SJSA1 (cell line): ENCODE measurements around the gene CCDC97. TPM values are rescaled to one million over a fixed set of nuclear protein-coding genes. Genes with fewer than 3 reads are reported as not detected.
"Not testable (repeated sequence)": the region's sequence is repeated elsewhere in the genome, so short reads cannot be mapped to it uniquely, and the experiment has no call there.

Source experiments
- DNase-seq, 2 experiments: peaks; one replicate each; pipeline ENCODE4 v3.0.0-alpha.2; 2015 to 2020; ENCODE audit warnings: low spot score in 2 of 2, low read depth in 1 of 2
- H3K27ac ChIP-seq: fragments of 250-450 bp; sonication (Bioruptor Pico); 2 replicates; pipeline ENCODE4 v1.5.1; 2020; ENCODE audit warnings: mild to moderate bottlenecking, moderate library complexity
- H3K27me3 ChIP-seq: fragments of 250-450 bp; sonication (Bioruptor Pico); replicated peaks from 2 replicates; pipeline ENCODE4 v1.5.1; 2020; ENCODE audit warnings: mild to moderate bottlenecking, moderate library complexity
- H3K36me3 ChIP-seq: fragments of 250-450 bp; sonication (Bioruptor Pico); 2 replicates; pipeline ENCODE4 v1.5.1; 2020; ENCODE audit warnings: mild to moderate bottlenecking
- H3K4me1 ChIP-seq: fragments of 250-450 bp; sonication (Bioruptor Pico); replicated peaks from 2 replicates; pipeline ENCODE4 v1.6.1; 2021; ENCODE audit warnings: mild to moderate bottlenecking
- H3K4me3 ChIP-seq: fragments of 250-450 bp; sonication (Bioruptor Pico); 2 replicates; pipeline ENCODE4 v1.5.1; 2020; ENCODE audit warnings: mild to moderate bottlenecking
- H3K9me3 ChIP-seq: fragments of 250-450 bp; sonication (Bioruptor Pico); replicated peaks from 2 replicates; pipeline ENCODE4 v1.5.1; 2020; ENCODE audit warnings: mild to moderate bottlenecking
- total RNA-seq: library from RNA; depleted of rRNA; stranded (reverse); fragments of >200 nt; shearing (Covaris generic); gene quantifications from 2 replicates; pipeline ENCODE4 v1.2.3, GENCODE V29; 2014

The CCDC97 gene
- total RNA-seq, 1 experiment from 2014 or later = 10.7 TPM

- Histone ChIP-seq H3K27me3 (no peaks in the 10 kb centered on the region), H3K9me3 (no peaks in the 10 kb centered on the region), H3K36me3 (peaks cover 72% of the 10 kb centered on the region), H3K4me1 (peaks cover 57% of the 10 kb centered on the region), H3K27ac (peak overlapping the region; percentile 37), H3K4me3 (no peak overlapping the region)
- DNase-seq = peak in 1 of 2 experiments; percentile 45
These were observed 18.3 kb downstream of the CCDC97 start for GRCh38 chr19:41328157-41328841.

GRCh38 chr19:41328842-41329225 is 18.9 kb downstream of the CCDC97 start:
- Histone ChIP-seq H3K9me3 (no peaks in the 10 kb centered on the region), H3K36me3 (peaks cover 76% of the 10 kb centered on the region), H3K27me3 (no peaks in the 10 kb centered on the region), H3K4me3 (no peak overlapping the region), H3K27ac (no peak overlapping the region), H3K4me1 (peaks cover 52% of the 10 kb centered on the region)
- DNase-seq = no peak

GRCh38 chr19:41330481-41330880 is 20.5 kb downstream of the CCDC97 start:
- H3K4me3 ChIP-seq = no peak overlapping the region
- no peaks in the 10 kb centered on the region for H3K27me3 ChIP-seq
- peaks cover 84% of the 10 kb centered on the region for H3K36me3 ChIP-seq
- H3K9me3 ChIP-seq = no peaks in the 10 kb centered on the region
- no peak for DNase-seq
- H3K27ac ChIP-seq = no peak overlapping the region
- peaks cover 36% of the 10 kb centered on the region for H3K4me1 ChIP-seq

- DNase-seq = no peak
- Histone ChIP-seq H3K36me3 (peaks cover 85% of the 10 kb centered on the region), H3K4me1 (peaks cover 29% of the 10 kb centered on the region)
These were observed 21.1 kb downstream of the CCDC97 start for GRCh38 chr19:41330946-41331678.

GRCh38 chr19:41332000-41332399 is 22.0 kb downstream of the CCDC97 start:
- no peaks in the 10 kb centered on the region for H3K9me3 ChIP-seq
- H3K4me3 ChIP-seq = no peak overlapping the region
- peaks cover 20% of the 10 kb centered on the region for H3K4me1 ChIP-seq
- no peak for DNase-seq
- no peaks in the 10 kb centered on the region for H3K27me3 ChIP-seq
- no peak overlapping the region for H3K27ac ChIP-seq
- H3K36me3 ChIP-seq = peaks cover 85% of the 10 kb centered on the region

More at GRCh38 chr19:41330946-41331678, 21.1 kb downstream of the CCDC97 start:
- no peaks in the 10 kb centered on the region for H3K9me3 ChIP-seq
- H3K27me3 ChIP-seq = no peaks in the 10 kb centered on the region
- no peak overlapping the region for H3K4me3 ChIP-seq
- H3K27ac ChIP-seq = no peak overlapping the region

- Histone ChIP-seq H3K4me1 (peaks cover 16% of the 10 kb centered on the region), H3K4me3 (no peak overlapping the region), H3K9me3 (no peaks in the 10 kb centered on the region), H3K27me3 (no peaks in the 10 kb centered on the region), H3K36me3 (peaks cover 86% of the 10 kb centered on the region), H3K27ac (no peak overlapping the region)
- no peak for DNase-seq
These were observed 22.5 kb downstream of the CCDC97 start for GRCh38 chr19:41332468-41332867.

- no peaks in the 10 kb centered on the region for H3K27me3 ChIP-seq
- H3K4me1 ChIP-seq = peaks cover 6% of the 10 kb centered on the region
- H3K36me3 ChIP-seq = peaks cover 87% of the 10 kb centered on the region
- no peak overlapping the region for H3K27ac ChIP-seq
- no peaks in the 10 kb centered on the region for H3K9me3 ChIP-seq
- no peak overlapping the region for H3K4me3 ChIP-seq
- DNase-seq = no peak
These were observed 24.8 kb downstream of the CCDC97 start for GRCh38 chr19:41334793-41335192.

- no peak for DNase-seq
- Histone ChIP-seq H3K27me3 (no peaks in the 10 kb centered on the region), H3K27ac (no peak overlapping the region), H3K36me3 (peaks cover 84% of the 10 kb centered on the region), H3K4me1 (peaks cover 13% of the 10 kb centered on the region), H3K4me3 (no peak overlapping the region), H3K9me3 (no peaks in the 10 kb centered on the region)
These were observed 25.5 kb downstream of the CCDC97 start for GRCh38 chr19:41335467-41335866.

DNA sequence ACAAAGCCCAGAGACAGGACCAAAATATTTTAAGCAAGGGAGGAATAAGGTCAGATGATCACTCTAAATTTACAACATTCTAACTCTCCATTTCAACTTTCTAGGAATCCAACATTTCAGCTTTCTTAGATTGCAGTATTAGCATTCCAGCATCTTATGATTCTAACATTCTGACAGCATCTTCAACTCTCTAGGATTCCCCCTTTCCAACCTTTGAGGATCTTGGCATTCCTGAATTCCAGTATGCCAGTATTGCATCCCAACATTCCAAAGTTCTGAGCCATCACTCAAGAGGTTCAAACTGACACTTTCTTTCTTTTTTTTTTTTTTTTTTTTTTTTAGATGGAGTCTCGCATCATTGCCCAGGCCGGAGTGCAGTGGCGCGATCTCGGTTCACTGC is 30.0 kb downstream of the CCDC97 start:
- DNase-seq = peak; percentile 66 to 77
- peaks cover 83% of the 10 kb centered on the region for H3K36me3 ChIP-seq
- H3K4me1 ChIP-seq = peaks cover 18% of the 10 kb centered on the region
- peak overlapping the region; percentile 68 for H3K27ac ChIP-seq
- no peak overlapping the region for H3K4me3 ChIP-seq
- no peaks in the 10 kb centered on the region for H3K27me3 ChIP-seq
- H3K9me3 ChIP-seq = no peaks in the 10 kb centered on the region

- no peak overlapping the region for H3K27ac ChIP-seq
- H3K4me3 ChIP-seq = no peak overlapping the region
- peaks cover 18% of the 10 kb centered on the region for H3K4me1 ChIP-seq
- no peak for DNase-seq
- H3K36me3 ChIP-seq = peaks cover 87% of the 10 kb centered on the region
- no peaks in the 10 kb centered on the region for H3K27me3 ChIP-seq
- H3K9me3 ChIP-seq = no peaks in the 10 kb centered on the region
These were observed 31.9 kb downstream of the CCDC97 start for GRCh38 chr19:41341669-41342490.

DNA sequence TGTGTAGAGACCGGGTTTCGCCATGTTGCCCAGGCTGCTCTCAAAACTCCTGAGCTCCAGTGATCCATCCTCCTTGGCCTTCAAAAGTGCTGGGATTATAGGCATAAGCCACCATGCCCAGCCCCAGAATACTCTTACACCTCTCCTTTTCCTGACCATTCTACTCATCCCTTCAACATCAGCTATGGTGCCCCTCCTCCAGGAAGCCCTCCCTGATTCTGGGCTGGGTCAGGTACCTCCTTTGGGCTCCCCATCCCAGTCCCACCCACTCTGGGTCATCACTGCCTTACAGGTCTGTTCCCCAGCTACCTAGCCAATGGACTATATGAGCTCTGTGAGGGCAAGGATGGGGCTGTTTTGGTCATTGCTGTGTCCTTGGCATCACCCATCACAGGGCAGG is 34.2 kb downstream of the CCDC97 start:
- H3K36me3 ChIP-seq = peaks cover 87% of the 10 kb centered on the region
- H3K9me3 ChIP-seq = no peaks in the 10 kb centered on the region
- H3K27ac ChIP-seq = no peak overlapping the region
- H3K4me3 ChIP-seq = no peak overlapping the region
- H3K27me3 ChIP-seq = no peaks in the 10 kb centered on the region
- H3K4me1 ChIP-seq = peaks cover 18% of the 10 kb centered on the region
- no peak for DNase-seq

DNA sequence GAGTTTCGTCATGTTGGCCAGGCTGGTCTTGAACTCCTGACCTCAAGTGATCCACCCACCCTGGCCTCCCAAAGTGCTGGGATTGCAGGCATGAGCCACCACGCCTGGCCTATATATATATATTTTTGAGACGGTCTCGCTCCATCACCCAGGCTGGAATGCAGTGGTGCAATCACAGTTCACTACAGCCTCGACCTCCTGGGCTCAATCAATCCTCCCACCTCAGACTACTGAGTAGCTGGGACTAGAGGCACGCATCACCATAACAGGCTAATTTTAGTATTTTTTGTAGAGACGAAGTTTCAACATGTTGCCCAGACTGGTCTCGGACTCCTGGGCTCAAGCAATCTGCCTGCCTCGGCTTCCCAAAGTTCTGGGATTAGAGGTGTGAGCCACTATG is 36.9 kb downstream of the CCDC97 start:
- DNase-seq = not testable (repeated sequence)
- peaks cover 85% of the 10 kb centered on the region for H3K36me3 ChIP-seq

DNA sequence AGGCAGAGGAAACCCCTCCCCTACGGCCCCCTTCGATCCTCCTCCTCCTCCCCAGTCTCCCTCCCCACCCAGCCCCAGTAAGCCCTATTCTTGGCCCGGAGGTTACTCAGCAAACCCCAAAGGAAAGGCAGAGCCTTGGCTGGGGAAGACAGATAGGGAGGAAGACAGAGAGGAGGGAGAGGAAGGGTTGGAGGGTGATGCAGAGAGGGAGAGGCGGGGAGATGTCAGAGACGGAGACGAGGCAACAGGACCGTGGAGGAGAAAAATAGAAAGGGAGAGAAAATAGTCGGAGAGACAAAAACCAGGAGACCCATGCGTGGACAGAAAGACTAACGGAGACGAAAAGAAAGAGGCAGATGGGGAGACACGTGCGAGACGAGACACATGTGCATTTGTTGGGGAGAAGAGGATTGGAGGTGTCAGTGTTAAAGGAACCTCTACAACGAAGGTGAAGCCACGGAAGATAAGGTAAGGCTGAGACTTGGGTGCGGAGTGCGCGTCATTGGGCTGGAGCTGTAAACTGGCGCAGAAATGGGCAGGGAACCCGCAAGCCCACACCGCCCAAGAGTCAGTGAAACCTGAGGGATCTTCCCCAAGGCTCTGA is 40.9 kb downstream of the CCDC97 start:
- H3K36me3 ChIP-seq = peaks cover 56% of the 10 kb centered on the region

More for the DNA sequence above, 36.9 kb downstream of the CCDC97 start:
- peaks cover 11% of the 10 kb centered on the region for H3K4me1 ChIP-seq
- not testable (repeated sequence) for H3K27ac ChIP-seq, H3K4me3 ChIP-seq, H3K9me3 ChIP-seq, H3K27me3 ChIP-seq

More for the DNA sequence above, 40.9 kb downstream of the CCDC97 start:
- H3K27ac ChIP-seq = no peak overlapping the region
- H3K4me1 ChIP-seq = peaks cover 15% of the 10 kb centered on the region
- no peaks in the 10 kb centered on the region for H3K27me3 ChIP-seq
- no peaks in the 10 kb centered on the region for H3K9me3 ChIP-seq
- DNase-seq = no peak
- peak overlapping the region; percentile 66 for H3K4me3 ChIP-seq
